Liver (tissue), 9 donors: ENCODE results near the gene RILP. TPM values are rescaled to one million over a fixed set of nuclear protein-coding genes. Genes with fewer than 3 reads are reported as not detected.

ENCODE experiments used
- DNase-seq: peaks from one replicate; pipeline ENCODE4 v3.0.0-alpha.2; 2017; ENCODE audit warnings: low spot score
- H3K27ac ChIP-seq, 2 donors: one replicate each; pipeline ENCODE4 v1.7.0; 2013; ENCODE audit warnings: inconsistent platforms in 2 of 2, low read length in 2 of 2, control low read depth in 1 of 2, low read depth in 1 of 2, mild to moderate bottlenecking in 1 of 2
- H3K27me3 ChIP-seq, 4 donors: one replicate each; pipeline versions ENCODE4 v1.6.1 to v1.7.0; 2013; ENCODE audit warnings: low read length in 3 of 4, inconsistent platforms in 1 of 4, mild to moderate bottlenecking in 1 of 4, moderate library complexity in 1 of 4; ENCODE audit not compliant: control insufficient read depth in 4 of 4, insufficient read depth in 4 of 4
- H3K36me3 ChIP-seq, 4 donors: one replicate each; pipeline versions ENCODE4 v1.6.1 to v1.7.0; 2013; ENCODE audit warnings: low read length in 3 of 4, mild to moderate bottlenecking in 3 of 4, low read depth in 1 of 4, moderate library complexity in 1 of 4; ENCODE audit not compliant: control insufficient read depth in 4 of 4, insufficient read depth in 3 of 4
- H3K4me1 ChIP-seq, 4 donors: one replicate each; pipeline versions ENCODE4 v1.6.1 to v1.7.0; 2013; ENCODE audit warnings: low read length in 3 of 4, mild to moderate bottlenecking in 3 of 4, moderate library complexity in 1 of 4; ENCODE audit not compliant: control insufficient read depth in 4 of 4, insufficient read depth in 4 of 4
- H3K4me3 ChIP-seq, 3 donors: one replicate each; pipeline versions ENCODE4 v1.6.1 to v1.7.0; 2013; ENCODE audit warnings: low read length in 3 of 3, control low read depth in 1 of 3, low read depth in 1 of 3, mild to moderate bottlenecking in 1 of 3
- H3K9ac ChIP-seq, 2 donors: one replicate each; pipeline ENCODE4 v1.7.0; 2013; ENCODE audit warnings: low read length in 2 of 2, mild to moderate bottlenecking in 2 of 2, moderate library complexity in 2 of 2, control low read depth in 1 of 2, low read depth in 1 of 2
- H3K9me3 ChIP-seq, 4 donors: one replicate each; pipeline versions ENCODE4 v1.6.1 to v1.7.0; 2013; ENCODE audit warnings: low read length in 3 of 4; ENCODE audit not compliant: control insufficient read depth in 4 of 4
- ATF3 ChIP-seq: IDR thresholded peaks from 2 replicates; pipeline ENCODE4 v1.6.1; 2016; ENCODE audit warnings: antibody characterized with exemption
- CTCF ChIP-seq: fragments of 150-350 bp; IDR thresholded peaks from 2 replicates; pipeline ENCODE4 v1.5.1; 2017; ENCODE audit warnings: improper control_type of control experiment, low read depth, low read length; ENCODE audit not compliant: missing input control
- FOXA1 ChIP-seq: IDR thresholded peaks from 2 replicates; pipeline ENCODE4 v1.6.1; 2016; ENCODE audit warnings: antibody characterized with exemption
- GABPA ChIP-seq, 2 donors: IDR thresholded peaks in 1 of 2; conservative IDR thresholded peaks in 1 of 2; 2 replicates each; pipeline ENCODE4 v1.6.1; 2016; ENCODE audit warnings: antibody characterized with exemption in 2 of 2, mild to moderate bottlenecking in 1 of 2, moderate library complexity in 1 of 2
- HNF4A ChIP-seq, 2 donors: conservative IDR thresholded peaks; 2 replicates each; pipeline ENCODE4 v1.6.1; 2016; ENCODE audit warnings: antibody characterized with exemption in 2 of 2, mild to moderate bottlenecking in 2 of 2
- HNF4G ChIP-seq: IDR thresholded peaks from 2 replicates; pipeline ENCODE4 v1.6.1; 2016; ENCODE audit warnings: antibody characterized with exemption
- JUND ChIP-seq, 2 donors: IDR thresholded peaks; 2 replicates each; pipeline ENCODE4 v1.6.1; 2016; ENCODE audit warnings: antibody characterized with exemption in 2 of 2
- MAX ChIP-seq: IDR thresholded peaks from 2 replicates; pipeline ENCODE4 v1.6.1; 2016; ENCODE audit warnings: antibody characterized with exemption
- RAD21 ChIP-seq, 2 donors: IDR thresholded peaks; 2 replicates each; pipeline ENCODE4 v1.6.1; 2016; ENCODE audit warnings: antibody characterized with exemption in 2 of 2, mild to moderate bottlenecking in 2 of 2
- REST ChIP-seq: IDR thresholded peaks from 2 replicates; pipeline ENCODE4 v1.6.1; 2016; ENCODE audit warnings: antibody characterized with exemption, mild to moderate bottlenecking
- RXRA ChIP-seq, 2 donors: IDR thresholded peaks; 2 replicates each; pipeline ENCODE4 v1.6.1; 2017 to 2018; ENCODE audit warnings: antibody characterized with exemption in 2 of 2, mild to moderate bottlenecking in 1 of 2
- SP1 ChIP-seq: IDR thresholded peaks from 2 replicates; pipeline ENCODE4 v1.6.1; 2018; ENCODE audit warnings: antibody characterized with exemption, mild to moderate bottlenecking
- TAF1 ChIP-seq: conservative IDR thresholded peaks from 2 replicates; pipeline ENCODE4 v1.6.1; 2016; ENCODE audit warnings: antibody characterized with exemption, mild to moderate bottlenecking
- YY1 ChIP-seq: IDR thresholded peaks from 2 replicates; pipeline ENCODE4 v1.6.1; 2016; ENCODE audit warnings: antibody characterized with exemption, mild to moderate bottlenecking
- ZBTB33 ChIP-seq: IDR thresholded peaks from 2 replicates; pipeline ENCODE4 v1.6.1; 2016; ENCODE audit warnings: antibody characterized with exemption
- WGBS: extraction: QIAGEN DNeasy Blood & Tissue Kit; methylation state at CpG from one replicate; pipeline ENCODE4 v1.1.7; 2013; 5-methylcytosine and 5-hydroxymethylcytosine counted together
- polyA plus RNA-seq, 2 donors: library from polyadenylated mRNA; stranded (reverse) in 1 of 2; unstranded in 1 of 2; fragments of 200-250 nt in 1 of 2; fragments of >200 nt in 1 of 2; fragmentation: Nextera tagmentation in 1 of 2; extraction: Ambion mirVana in 1 of 2; gene quantifications; one replicate each; pipeline versions ENCODE4 v1.2.1 to v1.2.3, GENCODE V29; 2013 to 2015
- total RNA-seq, 2 donors: library from RNA; depleted of rRNA; stranded (reverse); fragments of >200 nt; gene quantifications; one replicate each; pipeline ENCODE4 v1.2.3, GENCODE V29; 2014
- donor health status: healthy.
- donor health status: healthy.
- donor health status: healthy.
- donor health status: healthy.
- donor health status: healthy.

The RILP gene
- total and polyA plus RNA-seq, 4 donors: 7.9 to 47.4 (median 22.5) TPM

- no peaks in the 10 kb centered on the region for H3K27me3 ChIP-seq
- 2% methylated on average over 95 of the region's 95 CpGs for WGBS
- H3K27ac ChIP-seq: peak within 1 kb of the TSS; percentile 79 to 88
- H3K36me3 ChIP-seq: no peaks in the 10 kb centered on the region
- DNase-seq: peak; percentile 85
- H3K9me3 ChIP-seq: no peaks in the 10 kb centered on the region
- H3K4me1 ChIP-seq: peaks cover 9 to 32% (median 20%) of the 10 kb centered on the region in 4 donors
- no peak for TF ChIP-seq HNF4A (conservative IDR thresholded peaks at IDR 0.05)
- TF ChIP-seq JUND (IDR thresholded peaks at IDR 0.05): no peak
- no peak for TF ChIP-seq TAF1
- no peak for TF ChIP-seq SP1
- TF ChIP-seq YY1: no peak
- no peak for TF ChIP-seq REST
- no peak for TF ChIP-seq RXRA (IDR thresholded peaks at IDR 0.05)
- TF ChIP-seq ZBTB33: no peak
- no peak for TF ChIP-seq HNF4G
- TF ChIP-seq GABPA (IDR thresholded peaks at IDR 0.05 in 1 of 2, conservative IDR thresholded peaks at IDR 0.05 in 1 of 2): no peak
- TF ChIP-seq RAD21 (IDR thresholded peaks at IDR 0.05): no peak
- H3K4me3 ChIP-seq: peak within 1 kb of the TSS; percentile 63 to 74 (median 70)
- peak within 1 kb of the TSS in 1 of 2 donors; percentile 28 for H3K9ac ChIP-seq
Observed at GRCh38 chr17:1627982-1628855, 21.4 kb downstream of the RILP start, which contains the start of gene SLC43A2. TSS of gene SLC43A2 (minus strand) at chr17:1628834. CDS start at chr17:1627874, 960 bp downstream.

GRCh38 chr17:1627182-1627981 is 22.3 kb downstream of the RILP start:
- Histone ChIP-seq H3K4me3 (peak overlapping the region in 2 of 3 donors; percentile 70 to 74), H3K9ac (peak overlapping the region in 1 of 2 donors; percentile 60), H3K27me3 (no peaks in the 10 kb centered on the region), H3K9me3 (no peaks in the 10 kb centered on the region), H3K4me1 (peaks cover 9 to 32% (median 20%) of the 10 kb centered on the region in 4 donors), H3K27ac (peak overlapping the region; percentile 71 to 88), H3K36me3 (no peaks in the 10 kb centered on the region)
- no peak for DNase-seq
- 23% methylated on average over 39 of the region's 39 CpGs for WGBS
- TF ChIP-seq HNF4A (conservative IDR thresholded peaks at IDR 0.05) (no peak), REST (no peak), FOXA1 (no peak), TAF1 (no peak), ATF3 (no peak), MAX (no peak), RXRA (IDR thresholded peaks at IDR 0.05) (no peak), HNF4G (no peak), CTCF (no peak)
